ENCODE results near the gene PARD3. TPM values are rescaled to one million over a fixed set of nuclear protein-coding genes. Genes with fewer than 3 reads are reported as not detected.

PARD3 gene
- total and polyA plus RNA-seq, 2 experiments from 2014 or later = 47.2 to 59.7 TPM

- TF ChIP-seq CTCF (IDR thresholded peaks at IDR 0.05; ENCODE audit: poor library complexity) (no peak), EZH2 (IDR thresholded peaks at IDR 0.05; ENCODE audit: borderline replicate concordance) (no peak), EZH2phosphoT487 (IDR thresholded peaks at IDR 0.05; ENCODE audit: low read depth, severe bottlenecking, unreplicated experiment) (no peak)
- Histone ChIP-seq H3K79me2 (no peaks in the 10 kb centered on the region), H3K4me1 (ENCODE audit: insufficient read depth) (peaks cover 4% of the 10 kb centered on the region), H3K9me3 (ENCODE audit: low read depth) (no peaks in the 10 kb centered on the region), H3K27me3 (no peaks in the 10 kb centered on the region), H3K4me3 (no peak overlapping the region), H3K27ac (no peak overlapping the region), H3K36me3 (replicated peaks; ENCODE audit: insufficient read depth, low read depth) (no peaks in the 10 kb centered on the region), H2AFZ (no peak overlapping the region), H3K4me2 (no peak overlapping the region), H4K20me1 (ENCODE audit: insufficient read depth, poor library complexity, severe bottlenecking) (no peaks in the 10 kb centered on the region), H3K9me2 (replicated peaks; ENCODE audit: insufficient read depth) (no peaks in the 10 kb centered on the region)
- no peak for DNase-seq (ENCODE audit: low spot score)
- WGBS (ENCODE audit: low lambda C conversion rate, missing lambda C conversion rate) = 100% methylated on average over 2 of the region's 2 CpGs
Measured at GRCh38 chr10:34143466-34143865, 671.6 kb downstream of the PARD3 start.

- no peak for DNase-seq (ENCODE audit: low spot score)
- peaks cover 4% of the 10 kb centered on the region for H3K4me1 ChIP-seq (ENCODE audit: insufficient read depth)
- H3K9me2 ChIP-seq (replicated peaks; ENCODE audit: insufficient read depth) = no peaks in the 10 kb centered on the region
- H3K9me3 ChIP-seq (ENCODE audit: low read depth) = no peaks in the 10 kb centered on the region
- H4K20me1 ChIP-seq (ENCODE audit: insufficient read depth, poor library complexity, severe bottlenecking) = no peaks in the 10 kb centered on the region
- no peak overlapping the region for H3K27ac ChIP-seq
- H3K4me3 ChIP-seq = no peak overlapping the region
- no peak overlapping the region for H2AFZ ChIP-seq
- H3K79me2 ChIP-seq = no peaks in the 10 kb centered on the region
- H3K36me3 ChIP-seq (replicated peaks; ENCODE audit: insufficient read depth, low read depth) = no peaks in the 10 kb centered on the region
- H3K27me3 ChIP-seq = no peaks in the 10 kb centered on the region
- WGBS (ENCODE audit: low lambda C conversion rate, missing lambda C conversion rate) = 62% methylated on average over 2 of the region's 2 CpGs
- no peak overlapping the region for H3K4me2 ChIP-seq
- TF ChIP-seq EZH2 (IDR thresholded peaks at IDR 0.05; ENCODE audit: borderline replicate concordance) (no peak), CTCF (IDR thresholded peaks at IDR 0.05; ENCODE audit: poor library complexity) (no peak), EZH2phosphoT487 (IDR thresholded peaks at IDR 0.05; ENCODE audit: low read depth, severe bottlenecking, unreplicated experiment) (no peak)
Measured at GRCh38 chr10:34141032-34141680, 673.9 kb downstream of the PARD3 start.

DNA sequence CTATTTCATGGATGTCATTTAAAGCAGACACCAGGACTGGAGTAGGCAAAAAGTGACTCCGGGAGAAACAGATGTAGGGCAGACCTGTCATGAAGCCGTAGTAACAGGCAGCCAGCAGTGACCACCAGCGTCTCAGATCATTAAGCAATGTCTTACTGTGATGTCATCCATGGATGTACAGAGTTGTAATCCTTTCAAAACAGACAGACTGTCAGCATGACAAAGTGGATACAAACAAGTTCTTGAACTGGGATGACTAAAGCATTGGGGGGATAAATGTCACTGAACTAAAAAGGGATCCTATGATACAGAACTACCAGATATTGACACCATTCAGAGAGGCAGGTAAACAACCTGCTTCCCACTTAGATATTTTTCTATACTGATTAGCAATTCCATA is 675.5 kb downstream of the PARD3 start:
- Histone ChIP-seq H4K20me1 (ENCODE audit: insufficient read depth, poor library complexity, severe bottlenecking) (no peaks in the 10 kb centered on the region), H3K27me3 (no peaks in the 10 kb centered on the region), H3K4me2 (no peak overlapping the region), H3K4me1 (ENCODE audit: insufficient read depth) (peaks cover 4% of the 10 kb centered on the region), H3K9me2 (replicated peaks; ENCODE audit: insufficient read depth) (no peaks in the 10 kb centered on the region), H3K4me3 (no peak overlapping the region), H3K36me3 (replicated peaks; ENCODE audit: insufficient read depth, low read depth) (no peaks in the 10 kb centered on the region), H2AFZ (no peak overlapping the region), H3K9me3 (ENCODE audit: low read depth) (no peaks in the 10 kb centered on the region), H3K79me2 (no peaks in the 10 kb centered on the region), H3K27ac (no peak overlapping the region)
- TF ChIP-seq CTCF (IDR thresholded peaks at IDR 0.05; ENCODE audit: poor library complexity) (no peak), EZH2phosphoT487 (IDR thresholded peaks at IDR 0.05; ENCODE audit: low read depth, severe bottlenecking, unreplicated experiment) (no peak), EZH2 (IDR thresholded peaks at IDR 0.05; ENCODE audit: borderline replicate concordance) (no peak)
- WGBS (ENCODE audit: low lambda C conversion rate, missing lambda C conversion rate) = 41% methylated on average over 3 of the region's 3 CpGs
- DNase-seq (ENCODE audit: low spot score) = no peak
